SW 1271 (cell line): Measurements from ENCODE around the gene ADAD2.
A peak's percentile ranks its signal among the peaks of the same experiment; 100 is the strongest.

Source experiments
- DNase-seq, 2 experiments: peaks; one replicate each; lab custom pipeline; 2025; lab: John Stamatoyannopoulos, UW

Gene ADAD2

DNA sequence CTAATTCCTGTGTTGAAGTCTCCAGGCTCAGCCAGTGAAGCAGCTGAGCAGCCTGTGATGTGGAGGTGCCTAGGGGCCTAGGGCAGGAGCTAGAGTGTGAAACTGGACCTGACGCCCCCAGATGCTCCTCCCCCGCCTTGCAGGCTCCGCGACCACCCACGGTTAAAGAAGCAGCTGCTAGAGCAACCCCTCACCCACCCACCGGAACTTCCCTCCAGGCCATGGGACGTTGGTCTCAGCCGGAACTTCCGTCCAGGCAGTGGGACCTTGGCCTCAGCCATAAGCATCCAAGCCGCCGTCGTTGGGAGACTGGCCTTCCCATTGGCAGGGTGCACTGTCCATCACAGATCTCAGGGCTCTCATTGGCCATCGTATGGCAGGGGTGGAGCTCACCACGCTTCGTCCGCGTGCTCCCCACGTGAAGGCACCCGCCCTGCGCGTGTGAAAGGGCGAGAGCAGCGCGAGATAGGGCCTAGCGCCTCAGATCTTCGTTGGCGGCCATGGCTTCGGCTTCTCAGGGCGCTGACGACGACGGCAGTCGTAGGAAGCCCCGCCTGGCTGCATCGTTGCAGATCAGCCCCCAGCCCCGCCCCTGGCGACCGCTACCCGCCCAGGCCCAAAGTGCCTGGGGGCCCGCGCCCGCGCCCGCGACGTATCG, at the start of gene ADAD2:
Gene ADAD2, plus strand, starts transcription at position 427 of the 658 bp plus-strand sequence. Its CDS starts 74 bp downstream, at position 501.
- no peak for DNase-seq

- no peak for DNase-seq
Observed at GRCh38 chr16:84143081-84143480, 47.9 kb upstream of the ADAD2 start.

DNA sequence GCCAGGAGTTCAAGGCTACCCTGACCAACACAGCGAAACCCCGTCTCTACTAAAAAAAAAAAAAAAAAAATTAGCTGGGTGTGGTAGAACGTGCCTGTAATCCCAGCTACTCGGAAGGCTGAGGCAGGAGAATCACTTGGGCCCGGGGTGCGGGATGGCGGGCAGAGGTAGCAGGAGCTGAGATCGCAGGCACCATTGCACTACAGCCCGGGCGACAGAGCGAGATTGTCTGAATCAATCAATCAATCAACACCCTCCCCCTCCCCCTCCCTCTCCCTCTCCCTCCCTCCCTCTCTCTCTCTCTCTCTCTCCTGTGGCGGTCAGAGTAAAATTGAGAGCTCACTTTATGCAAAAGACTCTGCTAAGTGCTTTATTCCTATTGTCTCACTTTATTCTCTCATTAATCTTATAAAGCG, 47.2 kb upstream of the ADAD2 start:
- DNase-seq = no peak

GRCh38 chr16:84144209-84144858, 46.6 kb upstream of the ADAD2 start:
- DNase-seq = peak in 1 of 2 experiments; percentile 22

DNA sequence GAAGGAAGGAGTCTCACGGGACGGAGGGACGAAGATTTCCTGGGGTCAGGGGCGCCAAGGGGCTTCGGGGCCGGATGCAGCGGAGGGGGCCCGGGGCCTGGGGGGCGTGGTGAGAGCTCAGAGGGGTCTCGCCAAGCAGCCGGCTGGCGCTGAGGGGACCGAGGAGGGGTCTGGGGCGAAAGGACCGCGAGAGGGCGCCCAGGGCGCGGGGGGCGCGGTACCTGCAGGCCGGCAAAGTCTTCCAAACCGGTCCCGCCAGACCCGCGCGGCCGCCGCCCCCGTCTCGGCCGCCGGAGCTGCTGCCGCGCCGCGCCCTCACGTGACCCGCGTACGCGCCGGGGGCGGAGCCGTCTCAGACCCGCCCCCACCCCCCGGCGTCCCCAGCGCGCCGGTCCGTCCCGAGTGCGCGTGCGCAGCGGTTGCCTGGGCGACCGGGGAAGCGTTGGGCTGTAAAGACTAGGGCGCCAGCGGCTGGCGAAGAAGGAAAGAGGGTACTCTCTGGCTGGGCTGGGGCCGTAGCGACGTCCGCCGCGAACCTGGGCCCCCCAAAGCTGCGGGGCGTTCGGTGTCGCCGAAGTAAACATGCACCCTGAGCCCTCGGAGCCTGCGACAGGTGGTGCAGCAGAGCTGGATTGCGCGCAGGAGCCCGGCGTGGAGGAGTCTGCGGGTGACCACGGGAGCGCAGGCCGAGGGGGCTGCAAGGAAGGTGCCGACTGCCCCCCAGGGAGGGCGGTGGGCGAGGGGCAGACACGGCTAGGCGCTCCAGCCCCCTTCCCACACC, 45.9 kb upstream of the ADAD2 start, which contains the start of the genes DNAAF1 and HSDL1:
Gene DNAAF1, plus strand, starts transcription at position 450 of the 781 bp plus-strand sequence. Its CDS starts 133 bp downstream, at position 583.
Gene HSDL1, minus strand, starts transcription at position 319 of the 781 bp plus-strand sequence. CDS start 13,856 bp downstream, outside the sequence.
- DNase-seq = peak; percentile 31 to 76

GRCh38 chr16:84150926-84151325, 40.0 kb upstream of the ADAD2 start:
- DNase-seq = no peak

DNA sequence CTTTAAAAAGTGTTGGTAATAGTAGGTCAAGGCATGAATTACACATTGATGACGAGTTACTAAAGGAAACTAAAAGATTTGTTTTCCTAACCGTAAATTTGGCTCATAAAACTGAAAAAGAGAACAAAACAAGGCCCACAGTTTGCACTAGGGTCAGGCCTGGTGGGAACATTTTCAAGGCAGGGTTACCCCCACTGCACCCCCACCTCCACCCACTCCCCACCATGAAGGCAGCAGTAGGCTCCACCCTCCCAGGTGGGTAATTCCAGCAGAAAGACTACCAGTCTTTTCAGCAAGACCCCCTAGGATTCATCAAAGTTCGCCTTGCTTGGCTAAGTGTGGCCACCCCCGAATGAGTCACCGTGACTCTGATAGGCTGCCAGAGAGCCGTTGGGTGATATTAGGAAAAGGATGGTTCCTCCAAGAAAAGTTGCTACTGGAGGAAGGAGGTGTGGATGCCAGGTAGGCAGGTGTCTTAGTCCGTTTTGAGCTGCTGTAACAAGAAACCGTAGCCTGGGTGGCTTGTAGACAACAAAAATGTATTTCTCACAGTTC, 37.2 kb upstream of the ADAD2 start:
- DNase-seq = no peak

GRCh38 chr16:84155226-84155625, 35.7 kb upstream of the ADAD2 start:
- DNase-seq = no peak

DNA sequence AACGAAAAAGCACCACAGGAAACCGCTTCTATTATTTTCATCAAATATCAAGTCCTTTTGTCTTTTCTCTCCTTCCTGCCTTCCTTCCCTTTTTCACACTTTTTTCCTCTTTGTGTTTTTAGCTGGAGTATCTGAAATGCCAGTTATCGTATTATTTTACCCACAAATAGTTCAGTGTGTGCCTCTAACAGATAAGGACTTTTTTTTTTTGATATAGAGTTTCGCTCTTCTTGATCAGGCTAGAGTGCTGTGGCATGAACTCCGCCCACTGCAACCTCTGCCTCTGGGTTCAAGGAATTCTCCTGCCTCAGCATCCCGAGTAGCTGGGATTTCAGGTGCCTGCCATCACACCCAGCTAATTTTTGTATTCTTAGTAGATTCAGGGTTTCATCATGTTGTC, 35.2 kb upstream of the ADAD2 start:
- no peak for DNase-seq

DNA sequence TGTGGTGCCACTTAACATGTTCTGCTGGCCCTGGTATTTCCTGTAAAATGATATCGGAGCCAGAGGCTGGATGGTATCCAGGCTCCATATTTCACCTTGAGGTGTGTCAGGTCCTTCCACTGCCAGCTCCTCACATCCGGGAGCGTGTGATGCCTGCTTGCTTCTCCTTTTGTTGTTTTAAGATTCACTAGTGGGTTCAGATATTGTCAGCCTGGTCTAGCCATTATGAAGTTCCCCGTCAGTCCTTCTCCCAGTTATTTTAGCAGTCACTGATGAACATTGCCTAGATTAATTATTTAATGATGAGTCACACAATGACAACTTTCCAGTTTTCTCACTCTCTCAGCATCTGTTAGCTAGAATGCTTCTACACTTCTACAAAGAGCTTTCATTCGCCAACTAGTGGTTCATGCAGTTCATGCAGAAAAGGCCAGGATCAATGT, 34.6 kb upstream of the ADAD2 start:
- DNase-seq = no peak

GRCh38 chr16:84159007-84159406, 31.9 kb upstream of the ADAD2 start:
- no peak for DNase-seq

GRCh38 chr16:84159800-84160199, 31.2 kb upstream of the ADAD2 start:
- no peak for DNase-seq

DNA sequence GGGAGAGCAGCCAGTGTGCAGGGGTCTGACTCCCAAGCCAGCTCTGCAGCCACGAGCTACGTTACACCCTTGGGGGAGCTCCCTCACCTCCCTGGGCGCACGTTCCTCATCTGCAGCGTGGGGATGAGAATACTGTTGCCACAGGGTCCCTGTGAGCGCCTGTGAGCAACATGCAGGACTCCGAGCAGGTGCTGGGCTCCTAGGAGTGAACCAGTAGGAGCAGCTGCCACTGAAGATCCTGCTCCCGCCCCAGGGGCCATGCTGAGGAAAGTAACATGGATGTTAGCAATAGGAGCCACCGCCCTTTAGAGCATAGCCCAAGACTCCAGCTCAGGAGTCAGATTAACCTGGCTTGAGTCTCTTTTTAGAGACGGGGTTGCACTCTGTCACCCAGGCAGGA, 29.9 kb upstream of the ADAD2 start:
- DNase-seq = no peak

DNA sequence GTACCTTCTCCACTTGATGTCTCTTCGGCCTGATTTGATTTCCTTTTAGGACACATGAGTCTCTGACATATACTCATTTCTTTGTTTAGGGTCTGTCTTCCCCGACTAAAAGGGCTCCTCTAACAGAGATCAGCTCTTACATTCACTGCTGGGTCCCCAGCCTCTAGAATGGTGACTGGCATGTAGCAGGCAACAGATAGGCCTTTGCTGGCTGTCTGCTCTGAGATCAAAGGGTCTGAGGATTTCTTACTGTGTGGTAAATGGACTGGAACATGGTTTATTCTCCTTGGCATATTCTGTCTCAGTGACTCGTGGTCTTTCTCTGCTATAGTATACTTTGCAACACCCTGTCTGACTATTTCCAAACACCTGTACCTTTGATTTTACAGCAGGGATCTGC, 29.2 kb upstream of the ADAD2 start:
- DNase-seq = no peak

DNA sequence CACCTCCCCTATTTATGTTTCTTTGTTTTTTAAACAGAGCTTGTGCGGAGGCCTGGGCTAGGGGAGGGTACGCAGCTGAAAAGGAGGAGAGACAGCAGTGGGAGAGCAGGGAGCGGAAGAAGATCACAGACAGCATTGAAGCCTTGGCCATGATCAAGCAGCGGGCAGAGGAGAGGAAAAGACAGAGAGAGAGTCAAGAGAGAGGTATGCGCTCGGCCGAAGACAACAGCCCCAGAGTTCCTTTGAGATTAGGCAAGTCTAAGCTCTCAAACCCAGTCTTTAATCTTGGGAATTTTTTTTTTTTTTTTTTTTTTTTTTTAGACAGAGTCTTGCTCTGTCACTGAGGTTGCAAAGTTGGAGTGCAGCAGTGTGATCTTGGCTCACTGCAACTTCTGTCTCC, 25.2 kb upstream of the ADAD2 start:
- DNase-seq = no peak

- DNase-seq = no peak
Observed at GRCh38 chr16:84166796-84167695, 23.9 kb upstream of the ADAD2 start.

- no peak for DNase-seq
Observed at GRCh38 chr16:84169765-84170310, 21.1 kb upstream of the ADAD2 start.

- DNase-seq = no peak
Observed at GRCh38 chr16:84174396-84174795, 16.6 kb upstream of the ADAD2 start.

GRCh38 chr16:84175350-84176081, 15.4 kb upstream of the ADAD2 start:
- DNase-seq = peak in 1 of 2 experiments; percentile 69
